NCI-H1105 (cell line): ENCODE data around the gene AJM1.
"Not testable (repeated sequence)": the region's sequence is repeated elsewhere in the genome, so short reads cannot be mapped to it uniquely, and the experiment has no call there.

Experiments used
- DNase-seq: peaks from one replicate; lab custom pipeline; 2025; lab: John Stamatoyannopoulos, UW

Gene AJM1

GRCh38 chr9:136842380-136842948 is at the start of gene AJM1:
AJM1 (plus strand) TSS chr9:136842478; CDS start chr9:136844415, 1,937 bp downstream.
- peak; percentile 49 for DNase-seq

DNA sequence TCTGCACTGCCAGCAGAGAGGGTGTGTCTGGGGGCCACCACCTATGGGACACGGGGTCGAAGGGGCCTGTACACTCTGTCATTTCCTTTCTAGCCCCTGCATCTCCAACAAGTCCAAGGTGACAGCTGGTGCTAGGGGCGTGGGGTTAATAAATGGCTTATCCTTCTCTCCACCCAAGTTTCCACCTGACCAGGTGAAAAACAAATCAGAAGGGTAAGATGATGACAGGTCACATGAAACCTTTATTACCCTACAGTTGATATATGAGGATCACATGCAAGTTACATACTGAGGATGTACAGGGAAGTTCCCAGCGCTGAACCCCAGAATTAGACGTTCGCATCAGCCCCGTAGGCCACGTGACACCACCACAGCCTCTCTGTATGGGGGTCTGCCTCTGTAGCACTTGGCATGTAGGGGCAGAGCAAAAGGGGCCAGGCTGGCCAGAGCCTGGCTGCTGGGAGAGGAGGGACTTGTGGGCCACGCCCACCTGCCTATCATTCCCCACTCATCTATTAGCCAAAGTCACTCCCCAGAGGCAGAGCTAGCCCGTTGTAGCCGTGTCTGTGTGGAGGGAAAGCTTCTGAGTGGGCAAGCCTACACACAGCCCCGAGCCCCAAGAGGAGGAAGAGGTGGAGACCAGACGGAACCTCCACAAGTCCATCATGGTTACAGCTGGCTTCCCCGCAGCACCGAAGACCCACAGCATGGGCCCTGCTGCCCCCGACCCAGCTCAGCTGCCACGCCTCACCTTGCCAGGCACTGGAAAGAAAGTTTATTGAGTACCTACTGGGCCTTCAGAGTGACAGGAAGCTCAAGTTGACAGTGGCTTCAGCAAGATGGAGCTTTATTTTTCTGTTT is 49.0 kb upstream of the AJM1 start:
- no peak for DNase-seq

DNA sequence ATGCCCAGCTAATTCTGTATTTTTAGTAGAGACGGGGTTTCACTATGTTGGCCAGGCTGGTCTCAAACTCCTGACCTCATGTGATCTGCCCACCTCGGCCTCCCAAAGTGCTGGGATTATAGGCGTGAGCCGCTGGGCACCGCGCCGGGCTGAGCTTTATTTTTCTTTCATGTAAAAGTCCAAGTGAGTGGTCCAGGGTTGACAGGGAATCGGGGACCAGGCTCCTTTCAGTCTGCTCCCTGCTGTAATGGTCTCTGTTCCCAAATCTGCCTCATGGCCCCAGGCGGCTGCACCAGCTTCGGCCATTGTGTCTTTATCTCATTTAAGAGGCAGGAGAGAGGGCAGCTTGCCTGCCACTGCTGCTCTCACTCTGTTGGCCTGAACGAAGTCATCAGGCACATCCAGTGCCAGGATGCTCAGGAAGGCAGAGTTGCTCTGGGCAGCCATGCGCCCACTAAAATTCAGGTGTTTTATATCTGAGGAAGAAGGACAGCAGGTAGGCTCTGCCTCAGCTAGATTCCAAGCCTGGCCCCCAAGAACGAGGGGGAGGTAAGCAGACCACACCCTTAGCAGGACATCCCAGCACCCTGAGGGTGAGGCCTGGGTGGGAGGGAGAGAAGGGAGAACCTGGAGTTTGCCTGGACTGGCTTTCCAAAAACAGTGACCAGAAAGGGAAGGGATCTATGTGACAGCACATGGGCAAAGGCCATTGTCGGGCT is 47.8 kb upstream of the AJM1 start:
- no peak for DNase-seq

GRCh38 chr9:136795000-136795348 is 47.3 kb upstream of the AJM1 start:
- no peak for DNase-seq

DNA sequence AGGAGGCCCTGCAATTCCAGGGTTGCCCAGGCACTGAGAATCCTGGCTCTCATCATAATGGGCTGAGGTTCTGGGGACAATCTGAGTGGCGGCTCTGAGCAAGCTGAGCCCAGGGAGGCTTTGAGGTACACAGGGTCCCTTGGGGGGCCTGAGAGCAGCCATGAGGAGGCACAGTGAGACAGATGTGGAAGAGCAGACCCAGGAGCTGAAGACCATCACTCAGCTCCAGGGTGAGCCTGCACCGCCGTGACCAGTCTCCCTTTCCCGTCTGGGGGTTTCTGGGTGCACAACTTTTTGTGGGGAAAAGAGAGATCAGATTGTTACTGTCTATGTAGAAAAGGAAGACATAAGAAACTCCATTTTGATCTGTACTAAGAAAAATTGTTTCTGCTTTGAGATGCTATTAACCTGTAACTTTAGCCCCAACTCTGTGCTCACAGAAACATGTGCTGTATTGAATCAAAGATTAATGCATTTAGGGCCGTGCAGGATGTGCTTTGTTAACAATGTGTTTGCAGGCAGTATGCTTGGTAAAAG is 46.0 kb upstream of the AJM1 start, which contains the start of gene CCDC183:
Gene CCDC183 (plus strand): TSS at position 101 of the 537 bp plus-strand sequence. CDS start 60 bp downstream, at position 161.
- DNase-seq = no peak

- DNase-seq = not testable (repeated sequence)
Measured at GRCh38 chr9:136796775-136797347, 45.4 kb upstream of the AJM1 start.

DNA sequence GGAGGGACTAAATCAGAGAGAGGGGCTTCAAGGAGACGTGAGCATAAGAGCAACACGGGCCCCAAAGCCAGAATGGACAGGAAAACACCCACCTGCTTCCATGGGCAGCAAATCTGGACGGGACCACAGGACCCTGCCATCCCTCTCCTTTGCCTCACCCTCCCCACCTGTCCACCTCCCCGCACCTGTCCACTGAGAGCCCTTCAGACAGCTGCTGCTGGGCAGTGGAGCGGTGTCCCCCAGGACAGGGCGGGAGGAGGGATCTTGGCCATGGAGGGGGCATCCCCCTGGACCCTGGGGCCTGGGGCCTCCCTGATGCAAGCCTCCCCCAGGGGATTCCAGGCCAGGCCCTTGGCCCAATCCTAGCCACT is 43.6 kb upstream of the AJM1 start:
- DNase-seq = no peak

GRCh38 chr9:136799079-136799853 is 43.0 kb upstream of the AJM1 start:
- peak; percentile 31 for DNase-seq

- DNase-seq = peak; percentile 90
Measured at GRCh38 chr9:136799854-136800657, 42.2 kb upstream of the AJM1 start.

GRCh38 chr9:136802321-136802720 is 40.0 kb upstream of the AJM1 start:
- no peak for DNase-seq

- DNase-seq = not testable (repeated sequence)
Measured at GRCh38 chr9:136803009-136803550, 39.2 kb upstream of the AJM1 start.

DNA sequence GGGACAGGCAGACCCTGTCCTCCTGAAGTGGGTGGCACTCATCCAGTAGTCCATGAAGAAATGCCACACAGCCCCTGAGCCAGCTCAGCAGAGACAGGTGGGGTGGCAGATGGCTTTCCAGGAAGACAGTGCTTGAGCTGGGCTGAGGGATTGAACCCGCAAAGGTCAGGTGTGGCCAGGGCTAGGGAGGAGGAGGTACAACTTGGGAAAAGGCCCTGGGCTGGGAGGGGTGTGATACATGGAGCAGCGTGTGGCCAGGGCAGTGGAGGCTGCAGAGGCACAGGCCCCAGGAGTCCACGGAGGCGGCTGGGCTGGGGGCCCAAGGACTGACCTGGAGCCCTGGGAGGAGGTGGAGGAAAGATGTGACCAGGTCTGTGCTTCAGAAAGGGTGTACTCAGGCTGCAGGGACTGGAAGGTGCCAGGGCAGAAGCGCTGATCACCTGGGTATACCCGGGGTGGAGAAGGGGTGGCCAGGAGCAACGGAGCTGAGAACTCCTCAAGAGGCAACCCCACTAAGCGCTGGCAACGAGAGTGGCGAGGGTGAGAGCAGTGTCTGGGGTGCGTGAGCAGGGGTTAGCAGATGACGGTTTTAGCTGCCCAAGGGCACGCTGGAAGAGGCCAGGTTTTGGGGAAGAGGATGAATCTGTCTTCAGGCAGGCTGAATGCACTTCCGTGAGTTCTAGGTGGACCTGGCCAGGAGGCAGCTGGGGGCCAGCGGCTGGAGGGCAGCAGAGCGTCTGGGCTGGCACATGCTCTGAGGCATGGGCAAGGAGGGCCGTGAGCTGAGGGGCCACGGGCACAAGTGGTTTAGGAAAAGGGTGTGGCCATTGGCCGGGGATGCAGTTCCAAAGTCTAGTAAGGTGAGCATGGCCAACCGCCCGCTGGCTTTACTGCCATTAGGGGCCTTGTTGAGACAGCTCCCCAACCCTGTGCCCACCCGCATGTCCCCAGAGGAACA is 38.4 kb upstream of the AJM1 start:
- DNase-seq = no peak

GRCh38 chr9:136804509-136805206 is 37.6 kb upstream of the AJM1 start:
- no peak for DNase-seq

GRCh38 chr9:136805207-136805740 is 37.0 kb upstream of the AJM1 start:
- no peak for DNase-seq

GRCh38 chr9:136806067-136806466 is 36.2 kb upstream of the AJM1 start:
- DNase-seq = no peak

DNA sequence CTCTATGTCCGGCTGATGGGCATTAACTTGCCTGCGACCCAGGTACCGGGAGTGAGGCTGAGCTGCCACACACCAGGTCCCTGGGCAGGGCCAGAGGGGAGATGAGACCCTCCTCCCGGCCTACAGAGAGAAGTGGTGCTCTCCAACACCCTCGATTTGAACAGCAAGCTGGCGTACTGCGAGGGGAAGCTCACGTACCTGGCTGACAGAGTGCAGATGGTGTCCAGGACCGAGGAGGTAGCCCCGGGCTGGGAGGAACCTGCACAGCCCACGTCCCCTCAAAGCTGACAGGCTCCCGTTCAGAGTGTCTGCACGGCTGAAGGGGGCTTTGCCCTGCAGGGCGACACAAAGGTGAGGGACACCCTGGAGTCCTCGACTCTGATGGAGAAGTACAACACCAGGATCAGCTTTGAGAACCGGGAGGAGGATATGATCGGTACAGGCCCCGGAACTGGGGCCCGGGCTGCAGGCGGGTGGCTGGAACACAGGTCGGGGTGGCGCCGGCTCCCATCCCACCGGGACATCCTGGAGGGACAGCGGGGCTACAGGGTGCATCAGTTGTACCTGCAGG is 35.6 kb upstream of the AJM1 start:
- no peak for DNase-seq

GRCh38 chr9:136807281-136808074 is 34.8 kb upstream of the AJM1 start, which contains the start of gene RABL6:
RABL6 (plus strand) TSS chr9:136807948; CDS start chr9:136808197, 249 bp downstream.
- peak; percentile 65 for DNase-seq
